ENCODE measurements around the gene ADAM19. TPM values are rescaled to one million over a fixed set of nuclear protein-coding genes. Genes with fewer than 3 reads are reported as not detected.

The ADAM19 gene, protein sequence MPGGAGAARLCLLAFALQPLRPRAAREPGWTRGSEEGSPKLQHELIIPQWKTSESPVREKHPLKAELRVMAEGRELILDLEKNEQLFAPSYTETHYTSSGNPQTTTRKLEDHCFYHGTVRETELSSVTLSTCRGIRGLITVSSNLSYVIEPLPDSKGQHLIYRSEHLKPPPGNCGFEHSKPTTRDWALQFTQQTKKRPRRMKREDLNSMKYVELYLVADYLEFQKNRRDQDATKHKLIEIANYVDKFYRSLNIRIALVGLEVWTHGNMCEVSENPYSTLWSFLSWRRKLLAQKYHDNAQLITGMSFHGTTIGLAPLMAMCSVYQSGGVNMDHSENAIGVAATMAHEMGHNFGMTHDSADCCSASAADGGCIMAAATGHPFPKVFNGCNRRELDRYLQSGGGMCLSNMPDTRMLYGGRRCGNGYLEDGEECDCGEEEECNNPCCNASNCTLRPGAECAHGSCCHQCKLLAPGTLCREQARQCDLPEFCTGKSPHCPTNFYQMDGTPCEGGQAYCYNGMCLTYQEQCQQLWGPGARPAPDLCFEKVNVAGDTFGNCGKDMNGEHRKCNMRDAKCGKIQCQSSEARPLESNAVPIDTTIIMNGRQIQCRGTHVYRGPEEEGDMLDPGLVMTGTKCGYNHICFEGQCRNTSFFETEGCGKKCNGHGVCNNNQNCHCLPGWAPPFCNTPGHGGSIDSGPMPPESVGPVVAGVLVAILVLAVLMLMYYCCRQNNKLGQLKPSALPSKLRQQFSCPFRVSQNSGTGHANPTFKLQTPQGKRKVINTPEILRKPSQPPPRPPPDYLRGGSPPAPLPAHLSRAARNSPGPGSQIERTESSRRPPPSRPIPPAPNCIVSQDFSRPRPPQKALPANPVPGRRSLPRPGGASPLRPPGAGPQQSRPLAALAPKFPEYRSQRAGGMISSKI
- 30.0 and 48.7 TPM in 2 replicates for total RNA-seq (2014; rRNA removed; shearing (Covaris generic))

DNA sequence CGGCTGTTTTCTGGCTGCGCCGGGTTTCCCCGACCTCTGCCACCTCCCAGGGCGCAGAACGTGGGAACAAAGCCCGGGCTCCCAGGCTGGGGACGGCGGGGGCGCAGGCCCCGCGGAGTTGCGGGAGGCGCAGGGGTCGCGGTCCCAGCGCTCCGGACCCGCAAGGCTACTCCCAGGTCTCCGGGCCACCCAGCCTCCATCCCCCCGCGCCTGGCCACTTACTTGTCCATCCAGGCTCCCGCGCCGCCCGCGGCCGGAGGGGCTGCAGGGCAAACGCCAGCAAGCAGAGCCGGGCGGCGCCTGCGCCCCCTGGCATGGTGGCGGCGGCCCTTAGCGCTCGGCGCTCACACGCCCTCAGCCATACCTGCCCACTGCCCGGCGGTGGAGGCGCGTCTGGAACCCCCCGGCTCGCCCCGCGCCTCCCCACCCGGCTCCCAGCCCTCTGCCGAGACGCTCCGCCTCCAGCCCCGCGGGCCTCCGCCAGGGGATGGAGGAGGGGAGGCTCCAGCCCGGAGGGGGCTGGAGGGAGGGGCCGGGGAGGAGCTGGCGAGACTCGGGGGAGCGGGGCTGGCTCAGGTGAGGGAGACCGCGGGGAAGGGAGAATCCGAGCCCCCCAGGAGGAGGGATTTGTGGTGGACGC is at the start of gene ADAM19:
Gene ADAM19, minus strand, starts transcription at position 395 of the 640 bp plus-strand sequence. Its CDS starts 79 bp downstream, at position 316.
- no peaks in the 10 kb centered on the region for H3K27me3 ChIP-seq (replicated peaks)
- H3K4me1 ChIP-seq (replicated peaks) = peaks cover 68% of the 10 kb centered on the region
- peak; percentile 81 to 90 for DNase-seq (ENCODE audit: low read depth in 1 of 2, low spot score in 2 of 2)
- H3K9me3 ChIP-seq (replicated peaks) = no peaks in the 10 kb centered on the region
- H3K4me3 ChIP-seq = peak within 1 kb of the TSS; percentile 93
- H3K36me3 ChIP-seq = peaks cover 22% of the 10 kb centered on the region
- H3K27ac ChIP-seq = peak within 1 kb of the TSS; percentile 71

DNA sequence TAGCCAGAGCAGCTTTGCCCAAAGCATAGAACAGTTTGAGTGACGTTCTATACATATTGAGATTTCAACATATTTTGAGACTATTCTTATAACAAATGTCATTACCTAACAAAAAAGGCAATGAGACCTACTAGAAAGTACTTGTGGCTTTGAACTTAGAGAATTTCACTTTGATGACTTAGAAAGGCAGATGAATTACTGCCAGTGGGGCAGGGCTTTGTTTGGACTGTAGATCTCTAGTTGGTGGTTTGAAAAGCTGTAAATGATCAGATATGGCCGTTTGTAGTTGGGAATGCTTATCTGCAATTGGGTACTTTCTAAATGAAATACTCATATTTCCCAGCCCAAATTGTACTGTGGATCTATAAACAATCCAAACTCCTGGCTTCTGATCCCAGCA is 48.6 kb upstream of the ADAM19 start:
- H3K36me3 ChIP-seq = peaks cover 7% of the 10 kb centered on the region
- no peaks in the 10 kb centered on the region for H3K9me3 ChIP-seq (replicated peaks)
- no peaks in the 10 kb centered on the region for H3K4me1 ChIP-seq (replicated peaks)
- no peak overlapping the region for H3K4me3 ChIP-seq
- no peaks in the 10 kb centered on the region for H3K27me3 ChIP-seq (replicated peaks)
- no peak for DNase-seq (ENCODE audit: low read depth in 1 of 2, low spot score in 2 of 2)
- H3K27ac ChIP-seq = no peak overlapping the region

DNA sequence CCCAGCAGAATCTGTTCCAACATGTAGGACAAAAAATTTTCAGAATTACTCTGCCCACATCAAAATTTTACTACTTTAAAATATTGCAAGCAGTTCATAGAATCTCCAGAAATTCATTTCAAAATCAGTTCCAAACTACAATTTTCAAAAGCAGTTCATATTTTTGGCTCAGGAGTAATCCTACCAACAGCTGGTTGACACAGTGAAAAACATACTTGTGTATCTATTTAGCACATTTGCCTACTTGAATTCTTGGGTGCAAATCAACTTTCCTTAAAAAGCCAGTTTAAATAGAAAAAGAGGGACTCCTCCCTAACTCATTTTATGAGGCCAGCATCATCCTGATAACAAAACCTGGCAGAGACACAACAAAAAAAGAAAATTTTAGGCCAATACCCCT is 45.2 kb upstream of the ADAM19 start:
- Histone ChIP-seq H3K27ac (no peak overlapping the region), H3K4me1 (replicated peaks) (no peaks in the 10 kb centered on the region), H3K9me3 (replicated peaks) (no peaks in the 10 kb centered on the region; the same call in 1 of the 2 replicates), H3K27me3 (replicated peaks) (no peaks in the 10 kb centered on the region), H3K36me3 (peaks cover 4% of the 10 kb centered on the region), H3K4me3 (no peak overlapping the region)
- no peak for DNase-seq (ENCODE audit: low read depth in 1 of 2, low spot score in 2 of 2)

DNA sequence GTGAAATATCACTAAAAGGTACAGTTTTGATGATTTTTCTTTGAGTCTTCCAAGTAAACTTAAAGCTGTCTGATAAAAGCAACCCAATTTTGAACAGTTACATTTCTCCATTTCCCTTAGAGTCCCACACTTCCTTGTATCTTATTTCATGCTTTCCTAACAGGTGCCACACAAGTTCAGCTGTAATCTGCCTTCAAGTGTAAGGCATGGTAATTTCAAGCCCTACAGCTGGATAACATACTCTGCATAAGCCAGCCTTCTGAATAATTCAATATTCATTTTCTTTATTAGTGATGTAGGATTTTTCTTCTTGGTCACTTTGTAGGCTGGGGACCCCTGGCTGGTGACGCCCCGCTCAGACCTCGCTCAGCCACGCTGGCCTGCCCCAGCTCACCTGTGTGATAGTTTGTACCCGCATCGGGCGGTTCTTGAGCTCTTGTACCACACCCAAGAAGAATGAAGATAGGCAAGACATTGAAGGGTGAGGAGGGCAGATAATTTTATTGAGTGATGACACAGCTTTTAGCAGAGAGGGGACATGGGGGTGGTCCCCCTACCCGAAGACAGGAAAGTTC is 42.7 kb upstream of the ADAM19 start:
- H3K9me3 ChIP-seq (replicated peaks) = no peaks in the 10 kb centered on the region; the same call in 1 of the 2 replicates
- no peak for DNase-seq (ENCODE audit: low read depth in 1 of 2, low spot score in 2 of 2)
- no peak overlapping the region for H3K4me3 ChIP-seq
- H3K4me1 ChIP-seq (replicated peaks) = no peaks in the 10 kb centered on the region
- H3K36me3 ChIP-seq = no peaks in the 10 kb centered on the region
- no peaks in the 10 kb centered on the region for H3K27me3 ChIP-seq (replicated peaks)
- H3K27ac ChIP-seq = no peak overlapping the region

DNA sequence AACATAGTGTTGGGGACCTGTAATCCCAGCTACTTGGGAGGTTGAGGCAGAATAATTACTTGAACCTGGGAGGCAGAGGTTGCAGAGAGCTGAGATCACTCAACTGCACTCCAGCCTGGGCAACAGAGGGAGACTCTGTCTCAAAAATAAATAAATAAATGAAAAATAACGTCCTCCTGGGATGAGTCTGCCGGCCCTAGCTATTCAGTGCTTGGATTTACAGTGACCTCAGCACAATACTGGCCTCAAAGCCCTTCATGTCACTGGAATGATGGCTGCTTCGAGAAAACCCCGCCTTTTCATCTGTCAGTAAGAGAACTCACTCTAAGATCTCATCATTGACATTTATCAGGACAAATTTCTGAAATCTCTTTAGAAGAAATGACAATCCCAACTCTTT is 41.2 kb upstream of the ADAM19 start:
- Histone ChIP-seq H3K27me3 (replicated peaks) (no peaks in the 10 kb centered on the region), H3K9me3 (replicated peaks) (no peaks in the 10 kb centered on the region; the same call in 1 of the 2 replicates), H3K27ac (no peak overlapping the region), H3K4me1 (replicated peaks) (no peaks in the 10 kb centered on the region), H3K4me3 (no peak overlapping the region), H3K36me3 (no peaks in the 10 kb centered on the region)
- no peak for DNase-seq (ENCODE audit: low read depth in 1 of 2, low spot score in 2 of 2)

DNA sequence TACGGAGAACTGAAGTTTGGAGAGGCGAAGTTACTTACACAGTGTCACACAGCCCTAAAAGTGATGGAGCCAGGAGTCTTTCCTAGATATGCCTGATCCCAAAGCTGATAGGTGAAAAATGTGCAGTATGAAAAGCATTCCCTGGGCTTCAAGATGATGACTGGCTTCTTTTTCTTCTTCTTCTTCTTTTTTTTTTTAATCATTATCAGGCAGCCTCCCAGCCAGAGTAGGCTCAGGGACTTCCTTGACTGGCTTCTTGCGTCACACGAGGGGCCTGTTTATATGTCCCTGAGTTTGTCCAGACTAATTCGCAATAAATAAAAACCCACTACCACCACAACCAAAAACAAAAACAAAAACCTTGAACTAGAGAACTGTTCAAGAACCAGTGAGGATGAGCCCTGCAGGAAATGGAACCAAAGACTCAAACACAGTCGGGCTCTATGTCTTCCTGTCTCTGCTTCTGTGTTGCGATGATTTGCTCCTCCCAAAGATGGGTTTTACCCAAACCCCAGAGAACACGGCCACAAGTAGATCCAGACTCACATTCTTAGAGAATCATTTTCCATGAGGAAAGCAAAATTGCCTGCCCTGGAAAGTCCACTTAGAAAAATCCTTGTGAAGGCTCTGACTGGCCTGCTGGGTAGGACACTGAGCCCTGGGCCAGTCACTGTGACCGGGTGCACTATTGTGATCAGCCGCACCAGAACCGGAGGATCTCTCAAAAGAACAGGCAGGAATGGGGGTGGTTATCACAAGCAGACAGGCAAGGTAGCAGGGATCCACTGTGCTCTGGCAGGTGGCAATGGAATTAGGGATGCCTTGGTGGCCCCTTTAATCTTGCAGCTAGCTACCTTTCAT is 38.0 kb upstream of the ADAM19 start:
- Histone ChIP-seq H3K4me3 (no peak overlapping the region), H3K36me3 (no peaks in the 10 kb centered on the region), H3K27me3 (replicated peaks) (no peaks in the 10 kb centered on the region), H3K4me1 (replicated peaks) (peaks cover 7% of the 10 kb centered on the region), H3K9me3 (replicated peaks) (no peaks in the 10 kb centered on the region; the same call in 1 of the 2 replicates), H3K27ac (no peak overlapping the region)
- DNase-seq (ENCODE audit: low read depth in 1 of 2, low spot score in 2 of 2) = no peak

DNA sequence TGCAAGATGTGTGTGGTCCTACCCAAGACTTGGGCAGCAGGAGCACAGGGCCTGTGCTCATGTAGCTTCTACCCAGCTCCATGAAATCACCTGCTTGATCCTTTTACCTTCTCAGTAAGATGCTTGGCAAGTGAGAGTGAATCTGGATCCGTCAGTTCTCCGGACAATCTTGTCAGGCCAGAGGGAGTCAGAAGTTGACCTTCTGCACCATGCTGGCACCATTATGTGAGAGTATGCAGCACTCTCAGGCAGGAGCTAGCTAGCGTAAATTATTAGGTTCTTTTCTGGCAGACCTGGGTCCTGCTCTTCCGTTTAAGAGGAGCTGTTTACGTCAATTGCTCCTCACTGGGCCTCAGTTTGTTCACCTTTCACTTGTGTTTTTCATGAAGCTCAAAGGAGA is 37.0 kb upstream of the ADAM19 start:
- no peak overlapping the region for H3K4me3 ChIP-seq
- peaks cover 12% of the 10 kb centered on the region for H3K4me1 ChIP-seq (replicated peaks)
- H3K27me3 ChIP-seq (replicated peaks) = no peaks in the 10 kb centered on the region
- no peaks in the 10 kb centered on the region for H3K9me3 ChIP-seq (replicated peaks)
- no peak for DNase-seq (ENCODE audit: low read depth in 1 of 2, low spot score in 2 of 2)
- H3K36me3 ChIP-seq = no peaks in the 10 kb centered on the region
- no peak overlapping the region for H3K27ac ChIP-seq

DNA sequence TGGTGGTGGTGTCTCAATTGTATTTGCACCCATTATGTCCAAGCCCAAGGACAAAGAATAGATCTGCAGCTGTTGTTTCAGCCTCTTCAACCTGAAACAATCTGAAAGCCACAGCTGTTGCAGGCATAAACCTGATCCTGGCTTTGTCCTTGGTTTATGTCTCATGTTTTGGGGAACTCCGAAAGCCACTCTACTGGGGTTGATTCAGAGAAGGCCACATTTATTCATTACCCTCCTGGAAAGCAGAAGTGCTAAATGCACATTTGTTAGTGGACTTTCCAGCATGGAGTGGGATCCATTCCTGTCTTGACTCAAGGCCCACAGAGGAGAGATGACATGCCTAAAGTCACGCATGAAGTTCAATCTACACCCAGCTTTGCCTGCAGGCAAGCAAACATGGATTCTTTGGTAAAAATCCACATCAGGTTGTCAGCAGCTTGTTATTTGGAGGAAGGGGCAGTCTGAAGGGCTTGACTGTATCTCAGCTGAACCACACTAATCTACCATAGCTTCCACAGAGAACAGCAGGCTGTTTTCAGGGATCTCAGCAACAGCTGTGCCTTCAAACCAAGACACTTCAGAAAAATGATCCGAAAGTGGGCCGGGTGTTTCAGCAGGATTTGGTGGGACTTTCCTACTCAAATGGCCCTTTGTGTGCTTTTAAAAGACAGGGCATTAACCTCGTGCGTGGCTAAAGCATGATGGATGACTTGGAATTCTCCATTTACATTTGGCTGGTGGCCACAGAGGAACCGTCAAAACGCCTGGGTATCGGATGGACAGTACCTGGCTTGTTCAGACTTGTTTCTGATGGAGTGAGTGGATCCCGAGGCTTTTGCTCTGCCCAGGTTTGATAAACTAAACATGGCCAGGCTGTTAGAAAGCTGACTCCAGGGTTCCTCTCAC is 36.2 kb upstream of the ADAM19 start:
- no peaks in the 10 kb centered on the region for H3K36me3 ChIP-seq
- no peak overlapping the region for H3K27ac ChIP-seq
- H3K4me1 ChIP-seq (replicated peaks) = peaks cover 20% of the 10 kb centered on the region
- no peak overlapping the region for H3K4me3 ChIP-seq
- no peaks in the 10 kb centered on the region for H3K9me3 ChIP-seq (replicated peaks)
- no peak for DNase-seq (ENCODE audit: low read depth in 1 of 2, low spot score in 2 of 2)
- H3K27me3 ChIP-seq (replicated peaks) = no peaks in the 10 kb centered on the region

DNA sequence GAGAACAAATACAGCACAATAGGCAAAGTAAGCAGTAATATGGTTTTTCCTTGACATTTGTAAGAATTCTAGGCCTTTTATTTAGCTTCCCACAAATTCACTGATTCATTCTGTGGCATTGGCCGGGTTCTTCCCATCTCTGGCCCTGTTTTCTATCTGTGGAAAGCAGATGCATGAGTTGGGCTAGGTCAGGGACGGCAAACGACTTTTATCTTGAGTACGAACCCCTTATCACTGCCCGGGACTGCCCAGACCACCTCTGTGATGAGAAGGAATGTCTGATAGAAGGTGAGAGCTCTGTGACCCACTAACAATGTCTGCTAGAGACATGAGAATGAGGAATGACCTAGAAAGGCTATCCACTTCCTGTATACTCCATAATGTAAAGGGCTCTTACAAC is 35.4 kb upstream of the ADAM19 start:
- Histone ChIP-seq H3K36me3 (no peaks in the 10 kb centered on the region), H3K27me3 (replicated peaks) (no peaks in the 10 kb centered on the region), H3K27ac (no peak overlapping the region), H3K9me3 (replicated peaks) (no peaks in the 10 kb centered on the region), H3K4me1 (replicated peaks) (peaks cover 26% of the 10 kb centered on the region), H3K4me3 (no peak overlapping the region)
- no peak for DNase-seq (ENCODE audit: low read depth in 1 of 2, low spot score in 2 of 2)

DNA sequence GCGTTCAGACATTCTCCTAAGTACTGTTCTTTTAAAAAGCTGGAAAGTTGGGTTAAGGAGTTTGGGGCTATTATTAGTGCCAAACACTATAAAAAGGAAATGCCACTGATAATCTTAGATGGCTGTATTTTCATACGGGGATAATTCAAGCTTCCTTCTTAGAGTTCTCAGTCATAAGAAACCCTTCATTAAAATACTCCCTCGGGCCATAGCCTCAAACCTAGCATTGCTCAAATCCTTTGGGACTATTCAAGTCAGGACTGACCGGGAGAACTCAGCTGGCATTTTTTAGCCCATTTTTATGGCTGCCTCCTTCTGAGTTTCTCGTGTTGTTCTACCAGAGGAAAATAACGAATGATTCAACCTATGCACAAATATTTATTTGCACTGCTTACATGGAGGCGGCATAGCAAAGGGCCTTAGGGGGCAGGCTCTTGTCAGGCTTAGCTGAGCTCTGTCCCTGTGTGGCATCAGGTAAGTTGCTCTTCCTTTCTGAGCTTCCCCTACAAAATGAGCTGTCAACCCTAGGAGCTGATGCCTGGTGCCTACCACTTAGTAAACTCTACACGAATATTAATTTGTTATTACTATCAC is 33.5 kb upstream of the ADAM19 start:
- H3K27ac ChIP-seq = no peak overlapping the region
- no peak overlapping the region for H3K4me3 ChIP-seq
- no peaks in the 10 kb centered on the region for H3K36me3 ChIP-seq
- no peaks in the 10 kb centered on the region for H3K9me3 ChIP-seq (replicated peaks)
- no peak for DNase-seq (ENCODE audit: low read depth in 1 of 2, low spot score in 2 of 2)
- H3K27me3 ChIP-seq (replicated peaks) = no peaks in the 10 kb centered on the region
- peaks cover 38% of the 10 kb centered on the region for H3K4me1 ChIP-seq (replicated peaks)

DNA sequence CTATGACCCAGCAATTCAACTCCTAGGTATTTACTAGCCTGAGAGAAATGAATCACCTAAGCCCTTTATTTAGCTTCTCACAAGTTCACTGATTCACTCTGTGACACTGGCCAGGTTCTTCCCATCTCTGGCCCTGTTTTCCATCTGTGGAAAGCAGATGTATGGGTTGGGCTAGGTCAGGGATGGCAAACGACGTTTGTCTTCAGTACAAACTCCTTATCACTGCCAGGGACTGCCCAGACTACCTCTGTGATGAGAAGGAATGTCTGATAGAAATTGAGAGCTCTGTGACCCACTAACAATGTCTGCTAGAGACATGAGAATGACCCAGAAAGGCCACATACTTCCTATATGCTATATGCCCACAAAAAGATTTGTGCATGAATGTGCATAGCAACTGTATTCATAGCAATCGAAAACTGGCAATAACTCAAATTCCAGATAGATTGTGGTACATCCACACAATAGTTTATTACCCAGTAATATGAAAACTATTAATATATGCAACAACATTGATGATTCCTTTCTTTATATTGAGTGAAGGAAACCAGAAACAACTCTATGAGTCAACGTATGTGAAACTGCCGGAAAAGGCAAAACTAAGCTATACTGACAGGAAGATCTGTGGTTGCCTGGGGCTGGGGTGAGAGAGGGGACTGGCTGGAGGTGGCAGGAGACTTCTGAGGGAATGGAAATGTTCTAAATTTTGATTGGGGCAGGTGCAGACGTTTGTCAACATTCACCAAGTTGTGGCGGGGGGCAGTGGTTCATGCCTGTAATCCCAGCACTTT is 32.0 kb upstream of the ADAM19 start:
- Histone ChIP-seq H3K9me3 (replicated peaks) (no peaks in the 10 kb centered on the region), H3K27ac (peak overlapping the region; percentile 37), H3K36me3 (no peaks in the 10 kb centered on the region), H3K27me3 (replicated peaks) (no peaks in the 10 kb centered on the region), H3K4me3 (no peak overlapping the region), H3K4me1 (replicated peaks) (peaks cover 52% of the 10 kb centered on the region)
- peak in 1 of 2 experiments; percentile 47 for DNase-seq (ENCODE audit: low read depth in 1 of 2, low spot score in 2 of 2)
